Spleen (tissue), 11 donors: ENCODE results near the gene LRIT2. TPM values are rescaled to one million over a fixed set of nuclear protein-coding genes. Genes with fewer than 3 reads are reported as not detected.
"Not testable (repeated sequence)": the region's sequence is repeated elsewhere in the genome, so short reads cannot be mapped to it uniquely, and the experiment has no call there.

Experiments
- DNase-seq: peaks from one replicate; pipeline ENCODE4 v3.0.0-alpha.2; 2020
- H3K27ac ChIP-seq, 8 donors: fragments of 200-600 bp; sonication (generic) in 7 of 8; 1 replicate in 4 of 8; 2 replicates in 4 of 8; pipeline versions ENCODE4 v1.5.0 to v1.8.0; 2016 to 2021; ENCODE audit warnings: inconsistent platforms in 4 of 8, mild to moderate bottlenecking in 4 of 8, moderate library complexity in 1 of 8
- H3K27me3 ChIP-seq, 7 donors: fragments of 200-600 bp; sonication (generic) in 6 of 7; replicated peaks in 1 of 7; 1 replicate in 4 of 7; 2 replicates in 3 of 7; pipeline versions ENCODE4 v1.5.0 to v1.8.0; 2016 to 2021; ENCODE audit warnings: inconsistent platforms in 3 of 7, mild to moderate bottlenecking in 1 of 7
- H3K36me3 ChIP-seq, 6 donors: fragments of 200-600 bp; sonication (generic) in 5 of 6; 1 replicate in 4 of 6; 2 replicates in 2 of 6; pipeline versions ENCODE4 v1.5.0 to v1.8.0; 2016 to 2021; ENCODE audit warnings: inconsistent platforms in 2 of 6
- H3K4me1 ChIP-seq, 6 donors: fragments of 200-600 bp; sonication (generic) in 5 of 6; 1 replicate in 3 of 6; 2 replicates in 3 of 6; pipeline versions ENCODE4 v1.5.0 to v1.8.0; 2016 to 2021; ENCODE audit warnings: inconsistent platforms in 3 of 6
- H3K4me3 ChIP-seq, 8 donors: fragments of 200-600 bp; sonication (generic) in 7 of 8; 1 replicate in 4 of 8; 2 replicates in 4 of 8; pipeline versions ENCODE4 v1.5.0 to v1.8.0; 2016 to 2021; ENCODE audit warnings: inconsistent platforms in 4 of 8, mild to moderate bottlenecking in 4 of 8, moderate library complexity in 2 of 8
- H3K9me3 ChIP-seq, 8 donors: fragments of 200-600 bp; sonication (generic) in 7 of 8; 1 replicate in 4 of 8; 2 replicates in 4 of 8; pipeline versions ENCODE4 v1.5.0 to v1.8.0; 2016 to 2021; ENCODE audit warnings: inconsistent platforms in 4 of 8
- CTCF ChIP-seq, 11 experiments: fragments of 200-600 bp in 7 of 11; fragments of 450-650 bp in 4 of 11; sonication (generic) in 4 of 11; IDR thresholded peaks in 8 of 11; conservative IDR thresholded peaks in 3 of 11; 1 replicate in 7 of 11; 2 replicates in 4 of 11; pipeline versions ENCODE4 v1.4.0 to v1.8.0; 2016 to 2021; ENCODE audit warnings: antibody characterized with exemption in 11 of 11, inconsistent platforms in 4 of 11, mild to moderate bottlenecking in 1 of 11
- POLR2A ChIP-seq, 3 donors: fragments of 450-650 bp; IDR thresholded peaks; one replicate each; pipeline ENCODE4 v1.5.1; 2017; ENCODE audit warnings: antibody characterized with exemption in 3 of 3, mild to moderate bottlenecking in 1 of 3
- POLR2AphosphoS5 ChIP-seq, 3 donors: sonication (generic); formaldehyde crosslinking; IDR thresholded peaks; one replicate each; pipeline ENCODE4 v1.5.1; 2017; ENCODE audit warnings: antibody characterized with exemption in 3 of 3
- WGBS, 5 donors: extraction: QIAGEN DNeasy Blood & Tissue Kit in 3 of 5; methylation state at CpG; one replicate each; pipeline versions ENCODE4 v1.1.5 to v1.1.7; 2013 to 2018; 5-methylcytosine and 5-hydroxymethylcytosine counted together
- intact Hi-C: fragments of 100-400 bp; cut with DNase I; formaldehyde crosslinking; loops from one replicate; pipeline ENCODE4 v1.15.0; 2023; ENCODE audit warnings: low total_unique reads
- polyA plus RNA-seq, 3 donors: library from polyadenylated mRNA; stranded (reverse); fragments of 200-250 nt; gene quantifications; one replicate each; pipeline ENCODE4 v1.2.1, GENCODE V29; 2013
- total RNA-seq, 7 donors: library from RNA; depleted of rRNA in 3 of 7; stranded (reverse); fragments of >200 nt in 3 of 7; fragmentation: NEBNext Ultra II Directional in 4 of 7; extraction: Animal tissue kit (Norgen Biotek cat#: 25700) in 4 of 7; gene quantifications; one replicate each; pipeline versions ENCODE4 v1.1.0 to v1.2.1, GENCODE V29; 2016 to 2021
- donor health status: healthy with polysubstance abuse.
- donor health status: DM: no; HTN: no; CAD: no; lungs with moderate emphysema.
- donor health status: DM: no; HTN: no; CAD: no.
- donor health status: Bipolar disorder and iron deficiency.
- donor health status: healthy.
- donor health status: DM: no; HTN: no; CAD: no.
- donor health status: DM: yes; HTN: yes; CAD: no.

LRIT2 gene
- total and polyA plus RNA-seq, 10 donors: not detected

- 52 to 73% (median 63%) methylated on average over 2 to 3 of the region's 3 CpGs for WGBS, 5 donors
- H3K27me3 ChIP-seq: peaks cover 0 to 40% (median 3%) of the 10 kb centered on the region in 7 donors
- H3K27ac ChIP-seq: no peak overlapping the region
- TF ChIP-seq POLR2A (IDR thresholded peaks at IDR 0.05): no peak
- no peak for TF ChIP-seq POLR2AphosphoS5 (IDR thresholded peaks at IDR 0.05)
- no peak for TF ChIP-seq CTCF (IDR thresholded peaks at IDR 0.05 in 8 of 11, conservative IDR thresholded peaks at IDR 0.05 in 3 of 11)
- H3K4me3 ChIP-seq: no peak overlapping the region
- peak; percentile 47 for DNase-seq
- no peaks in the 10 kb centered on the region for H3K36me3 ChIP-seq
- no peaks in the 10 kb centered on the region for H3K9me3 ChIP-seq
- peaks cover 0 to 8% (median 1%) of the 10 kb centered on the region in 6 donors for H3K4me1 ChIP-seq
- intact Hi-C loops: no loop called here
Observed at GRCh38 chr10:84188815-84189214, 36.5 kb downstream of the LRIT2 start.

- H3K9me3 ChIP-seq: no peaks in the 10 kb centered on the region
- intact Hi-C loops: no loop called here
- 72 to 82% (median 79%) methylated on average over 11 of the region's 11 CpGs for WGBS, 5 donors
- H3K27ac ChIP-seq: no peak overlapping the region
- H3K27me3 ChIP-seq: peaks cover 0 to 16% (median 0%) of the 10 kb centered on the region in 7 donors
- H3K4me1 ChIP-seq: peaks cover 0 to 6% (median 0%) of the 10 kb centered on the region in 6 donors
- no peak overlapping the region for H3K4me3 ChIP-seq
- no peak for TF ChIP-seq POLR2A (IDR thresholded peaks at IDR 0.05)
- TF ChIP-seq POLR2AphosphoS5 (IDR thresholded peaks at IDR 0.05): no peak
- no peak for TF ChIP-seq CTCF (IDR thresholded peaks at IDR 0.05 in 8 of 11, conservative IDR thresholded peaks at IDR 0.05 in 3 of 11)
- DNase-seq: peak; percentile 51
- H3K36me3 ChIP-seq: no peaks in the 10 kb centered on the region
Observed at GRCh38 chr10:84185526-84186175, 39.7 kb downstream of the LRIT2 start.

- no peak overlapping the region for H3K4me3 ChIP-seq
- no peaks in the 10 kb centered on the region for H3K36me3 ChIP-seq
- 56 to 73% (median 63%) methylated on average over 4 of the region's 4 CpGs for WGBS, 5 donors
- H3K4me1 ChIP-seq: peaks cover 0 to 8% (median 1%) of the 10 kb centered on the region in 6 donors
- H3K9me3 ChIP-seq: no peaks in the 10 kb centered on the region
- H3K27me3 ChIP-seq: peaks cover 0 to 15% (median 0%) of the 10 kb centered on the region in 7 donors
- intact Hi-C loops: no loop called here
- DNase-seq: no peak
- peak overlapping the region in 2 of 8 donors; percentile 14 to 36 for H3K27ac ChIP-seq
- TF ChIP-seq POLR2AphosphoS5 (IDR thresholded peaks at IDR 0.05): peak in 1 of 3 donors; percentile 34
- TF ChIP-seq POLR2A (IDR thresholded peaks at IDR 0.05): no peak
Observed at GRCh38 chr10:84184517-84184916, 40.8 kb downstream of the LRIT2 start.

GRCh38 chr10:84181631-84182030, 43.7 kb downstream of the LRIT2 start:
- no peaks in the 10 kb centered on the region for H3K36me3 ChIP-seq
- H3K9me3 ChIP-seq: no peaks in the 10 kb centered on the region
- 84 to 100% (median 94%) methylated on average over 3 to 5 of the region's 5 CpGs for WGBS, 5 donors
- H3K4me1 ChIP-seq: peaks cover 0 to 37% (median 23%) of the 10 kb centered on the region in 6 donors
- no peak for TF ChIP-seq POLR2AphosphoS5 (IDR thresholded peaks at IDR 0.05)
- TF ChIP-seq CTCF (IDR thresholded peaks at IDR 0.05 in 8 of 11, conservative IDR thresholded peaks at IDR 0.05 in 3 of 11): no peak
- no peak for TF ChIP-seq POLR2A (IDR thresholded peaks at IDR 0.05)
- H3K27me3 ChIP-seq: no peaks in the 10 kb centered on the region
- DNase-seq: no peak
- intact Hi-C loops: no loop called here
- H3K4me3 ChIP-seq: no peak overlapping the region
- no peak overlapping the region for H3K27ac ChIP-seq

GRCh38 chr10:84180386-84180785, 45.0 kb downstream of the LRIT2 start:
- 85 to 90% (median 88%) methylated on average over 9 to 20 of the region's 22 CpGs for WGBS, 5 donors
- DNase-seq, H3K27ac ChIP-seq, H3K36me3 ChIP-seq, intact Hi-C loops, H3K4me3 ChIP-seq, H3K9me3 ChIP-seq, H3K27me3 ChIP-seq: not testable (repeated sequence)
- peaks cover 0 to 41% (median 24%) of the 10 kb centered on the region in 6 donors for H3K4me1 ChIP-seq
